Ovary (tissue), 9 donors: Measurements from ENCODE around the gene CENPE. TPM values are rescaled to one million over a fixed set of nuclear protein-coding genes. Genes with fewer than 3 reads are reported as not detected.

Experiments used
- DNase-seq, 5 donors: peaks; one replicate each; pipeline ENCODE4 v3.0.0-alpha.2; 2019 to 2020
- H3K27ac ChIP-seq, 2 donors: fragments of 200-600 bp; one replicate each; pipeline versions ENCODE4 v1.5.1 to v1.8.0; 2019 to 2022
- H3K27me3 ChIP-seq: fragments of 200-600 bp; one replicate; pipeline ENCODE4 v1.8.0; 2022
- H3K36me3 ChIP-seq: fragments of 200-600 bp; sonication (generic); one replicate; pipeline ENCODE4 v1.5.1; 2019
- H3K4me1 ChIP-seq: one replicate; pipeline ENCODE4 v1.8.1; 2013; ENCODE audit warnings: mild to moderate bottlenecking, moderate library complexity; ENCODE audit not compliant: insufficient read depth
- H3K4me3 ChIP-seq: fragments of 200-600 bp; sonication (generic); one replicate; pipeline ENCODE4 v1.5.1; 2017
- H3K9me3 ChIP-seq, 2 donors: fragments of 200-600 bp in 1 of 2; sonication (generic) in 1 of 2; one replicate each; pipeline versions ENCODE4 v1.5.1 to v1.8.1; 2013 to 2019; ENCODE audit warnings: mild to moderate bottlenecking in 1 of 2, moderate library complexity in 1 of 2
- CTCF ChIP-seq, 3 donors: fragments of 450-650 bp in 2 of 3; fragments of 200-600 bp in 1 of 3; IDR thresholded peaks; one replicate each; pipeline versions ENCODE4 v1.5.1 to v1.8.0; 2016 to 2022; ENCODE audit warnings: antibody characterized with exemption in 3 of 3, mild to moderate bottlenecking in 1 of 3
- EP300 ChIP-seq: sonication (generic); formaldehyde crosslinking; IDR thresholded peaks from one replicate; pipeline ENCODE4 v1.6.1; 2017; ENCODE audit warnings: antibody characterized with exemption
- POLR2A ChIP-seq: fragments of 450-650 bp; IDR thresholded peaks from one replicate; pipeline ENCODE4 v1.6.1; 2017; ENCODE audit warnings: antibody characterized with exemption, mild to moderate bottlenecking, moderate library complexity
- WGBS, 3 donors: extraction: QIAGEN DNeasy Blood & Tissue Kit in 1 of 3; methylation state at CpG; one replicate each; pipeline versions ENCODE4 v1.1.5 to v1.1.7; 2013 to 2017; 5-methylcytosine and 5-hydroxymethylcytosine counted together
- intact Hi-C, 4 donors: fragments of 100-400 bp; cut with DNase I; formaldehyde crosslinking; loops; one replicate each; pipeline versions ENCODE4 v1.11.0 to v1.15.1; 2022 to 2023
- polyA plus RNA-seq, 2 donors: library from polyadenylated mRNA; stranded (reverse); fragments of 200-250 nt in 1 of 2; fragments of 350-450 nt in 1 of 2; fragmentation: Illumina TruSeq in 1 of 2; extraction: RNeasy Lipid Tissue Mini Kit (QIAGEN cat#74804) in 1 of 2; gene quantifications; one replicate each; pipeline ENCODE4 v1.2.3, GENCODE V29; 2013 to 2014
- total RNA-seq, 7 donors: library from RNA; depleted of rRNA in 2 of 7; stranded (reverse); fragments of >200 nt in 2 of 7; fragmentation: NEBNext Ultra II Directional in 3 of 7; extraction: Animal tissue kit (Norgen Biotek cat#: 25700) in 3 of 7; gene quantifications; one replicate each; pipeline versions ENCODE4 v1.1.0 to v1.2.4, GENCODE V29; 2016 to 2023
- donor health status: DM: no; HTN: no; CAD: no; lungs with moderate emphysema.
- donor health status: DM: no; HTN: no; CAD: no.
- donor health status: Bipolar disorder and iron deficiency.
- donor health status: DM: yes; HTN: yes; CAD: no.
- donor health status: DM: no; HTN: no; CAD: no.
- donor health status: DM: yes; HTN: yes; CAD: no.

The CENPE gene
- total and polyA plus RNA-seq, 9 donors: 0.23 to 2.5 (median 0.60) TPM

GRCh38 chr4:103075435-103075893 lies 122.7 kb downstream of the CENPE start:
- H3K4me1 ChIP-seq: peaks cover 7% of the 10 kb centered on the region
- no peaks in the 10 kb centered on the region for H3K36me3 ChIP-seq
- no peaks in the 10 kb centered on the region for H3K9me3 ChIP-seq
- DNase-seq: no peak
- intact Hi-C loops: no loop called here
- H3K27ac ChIP-seq: peak overlapping the region; percentile 96 to 98
- H3K27me3 ChIP-seq: no peaks in the 10 kb centered on the region
- WGBS, 3 donors: 2 to 8% (median 7%) methylated on average over 4 of the region's 4 CpGs
- TF ChIP-seq EP300 (no peak), CTCF (IDR thresholded peaks at IDR 0.05) (no peak), POLR2A (no peak)
- H3K4me3 ChIP-seq: peak overlapping the region; percentile 56

- intact Hi-C loops: no loop called here
- 88 to 92% (median 88%) methylated on average over 9 of the region's 9 CpGs for WGBS, 3 donors
- peak overlapping the region; percentile 56 for H3K4me3 ChIP-seq
- H3K36me3 ChIP-seq: no peaks in the 10 kb centered on the region
- H3K9me3 ChIP-seq: no peaks in the 10 kb centered on the region
- no peak for DNase-seq
- no peak for TF ChIP-seq EP300
- TF ChIP-seq CTCF (IDR thresholded peaks at IDR 0.05): no peak
- no peak for TF ChIP-seq POLR2A
- H3K27me3 ChIP-seq: no peaks in the 10 kb centered on the region
- H3K4me1 ChIP-seq: peaks cover 7% of the 10 kb centered on the region
- H3K27ac ChIP-seq: peak overlapping the region in 1 of 2 donors; percentile 96
These were observed 123.3 kb downstream of the CENPE start for GRCh38 chr4:103074744-103075434.

- no peaks in the 10 kb centered on the region for H3K9me3 ChIP-seq
- 97 to 100% (median 98%) methylated on average over 2 of the region's 2 CpGs for WGBS, 3 donors
- no peaks in the 10 kb centered on the region for H3K36me3 ChIP-seq
- H3K27ac ChIP-seq: no peak overlapping the region
- peaks cover 7% of the 10 kb centered on the region for H3K4me1 ChIP-seq
- no peaks in the 10 kb centered on the region for H3K27me3 ChIP-seq
- TF ChIP-seq EP300: no peak
- no peak for TF ChIP-seq POLR2A
- no peak for TF ChIP-seq CTCF (IDR thresholded peaks at IDR 0.05)
- DNase-seq: no peak
- intact Hi-C loops: no loop called here
- no peak overlapping the region for H3K4me3 ChIP-seq
These were observed 124.2 kb downstream of the CENPE start for GRCh38 chr4:103073792-103074438.

GRCh38 chr4:103067841-103068547 lies 130.1 kb downstream of the CENPE start:
- intact Hi-C loops: no loop called here
- no peak for DNase-seq
- H3K4me3 ChIP-seq: no peak overlapping the region
- TF ChIP-seq EP300 (no peak), CTCF (IDR thresholded peaks at IDR 0.05) (no peak), POLR2A (no peak)
- no peaks in the 10 kb centered on the region for H3K9me3 ChIP-seq
- H3K4me1 ChIP-seq: no peaks in the 10 kb centered on the region
- H3K27ac ChIP-seq: no peak overlapping the region
- no peaks in the 10 kb centered on the region for H3K36me3 ChIP-seq
- 89 to 92% (median 91%) methylated on average over 2 of the region's 2 CpGs for WGBS, 3 donors
- no peaks in the 10 kb centered on the region for H3K27me3 ChIP-seq
